Right hindlimb (tissue), 1 donor: ENCODE measurements around the gene ZNF710.

Experiments
- DNase-seq: peaks from one replicate; pipeline ENCODE4 v3.0.0-alpha.2; 2018

Gene ZNF710

DNA sequence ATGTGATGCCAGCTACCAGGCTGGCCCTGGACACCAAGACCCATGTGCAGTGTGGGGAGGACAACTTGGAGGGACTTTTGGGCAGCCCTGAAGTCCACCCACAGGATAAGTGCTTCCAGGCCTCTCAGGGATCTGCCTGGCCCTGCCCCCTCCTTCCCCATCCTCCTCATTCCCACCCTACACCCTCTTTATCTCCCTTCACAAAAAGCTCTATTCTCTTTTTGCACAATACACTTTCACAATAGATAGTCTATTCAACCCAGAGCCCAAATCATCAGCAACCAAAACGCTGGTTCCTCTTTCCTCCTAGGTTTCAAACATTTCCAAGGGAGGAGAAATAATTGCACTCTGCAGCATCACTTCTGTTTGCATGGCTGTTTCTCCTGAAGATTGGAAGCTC is 7.8 kb upstream of the ZNF710 start:
- no peak for DNase-seq

DNA sequence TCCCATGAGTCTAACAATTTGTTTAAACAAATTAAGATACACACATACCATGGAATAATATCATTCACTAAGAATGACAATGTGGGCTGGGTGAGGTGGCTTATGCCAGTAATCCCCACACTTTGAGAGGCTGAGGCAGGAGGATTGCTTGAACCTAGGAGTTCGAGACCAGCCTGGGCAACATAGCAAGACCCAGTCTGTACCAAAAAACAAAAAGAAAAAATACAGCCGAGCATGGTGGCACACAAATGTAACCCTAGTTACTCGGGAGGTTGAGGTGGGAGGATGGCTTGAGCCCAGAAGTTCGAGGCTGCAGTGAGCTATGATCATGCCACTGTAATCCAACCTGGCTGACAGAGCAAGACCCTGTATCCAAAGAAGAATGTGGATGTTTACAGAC is 4.0 kb upstream of the ZNF710 start:
- no peak for DNase-seq

- no peak for DNase-seq
These were observed 2.9 kb upstream of the ZNF710 start for GRCh38 chr15:89998141-89998661.

DNA sequence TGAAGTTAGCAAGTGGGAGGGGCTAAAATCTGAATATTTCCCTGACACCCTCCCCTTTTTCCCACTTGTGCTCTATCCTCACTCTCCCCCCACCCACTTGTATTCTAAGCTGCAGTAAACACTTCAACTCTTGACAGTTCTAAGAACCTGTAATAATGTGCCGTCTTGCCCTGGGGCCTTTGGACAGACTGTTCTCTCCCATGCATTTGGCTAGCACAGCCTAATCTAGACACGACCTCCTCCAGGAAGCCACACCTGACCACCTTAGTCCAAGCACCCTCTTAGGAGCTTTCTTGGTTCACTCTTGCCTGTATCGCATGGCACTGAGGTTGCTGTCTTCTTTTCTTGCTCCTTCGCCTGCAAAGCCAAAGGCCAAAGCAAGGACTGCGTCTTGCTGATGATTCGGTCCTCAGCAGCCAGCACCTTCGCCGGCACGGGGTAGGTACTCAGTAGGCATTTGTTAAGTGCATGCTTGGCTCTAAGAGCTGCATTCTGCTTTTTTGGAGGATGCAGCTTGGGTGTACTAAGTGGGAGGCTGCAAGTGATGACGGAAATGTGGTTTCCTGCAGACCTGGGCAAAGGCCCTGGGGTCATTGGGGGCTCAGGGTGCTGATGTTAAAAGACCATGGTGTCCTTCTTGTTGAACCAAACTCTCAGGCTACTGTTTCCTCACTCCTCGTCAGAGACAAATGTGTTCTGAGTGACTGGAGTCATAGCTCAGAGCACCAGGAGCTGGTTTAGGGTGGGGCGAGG is 2.0 kb upstream of the ZNF710 start:
- no peak for DNase-seq

- peak; percentile 61 for DNase-seq
These were observed 1.4 kb upstream of the ZNF710 start for GRCh38 chr15:89999676-90000185.

DNA sequence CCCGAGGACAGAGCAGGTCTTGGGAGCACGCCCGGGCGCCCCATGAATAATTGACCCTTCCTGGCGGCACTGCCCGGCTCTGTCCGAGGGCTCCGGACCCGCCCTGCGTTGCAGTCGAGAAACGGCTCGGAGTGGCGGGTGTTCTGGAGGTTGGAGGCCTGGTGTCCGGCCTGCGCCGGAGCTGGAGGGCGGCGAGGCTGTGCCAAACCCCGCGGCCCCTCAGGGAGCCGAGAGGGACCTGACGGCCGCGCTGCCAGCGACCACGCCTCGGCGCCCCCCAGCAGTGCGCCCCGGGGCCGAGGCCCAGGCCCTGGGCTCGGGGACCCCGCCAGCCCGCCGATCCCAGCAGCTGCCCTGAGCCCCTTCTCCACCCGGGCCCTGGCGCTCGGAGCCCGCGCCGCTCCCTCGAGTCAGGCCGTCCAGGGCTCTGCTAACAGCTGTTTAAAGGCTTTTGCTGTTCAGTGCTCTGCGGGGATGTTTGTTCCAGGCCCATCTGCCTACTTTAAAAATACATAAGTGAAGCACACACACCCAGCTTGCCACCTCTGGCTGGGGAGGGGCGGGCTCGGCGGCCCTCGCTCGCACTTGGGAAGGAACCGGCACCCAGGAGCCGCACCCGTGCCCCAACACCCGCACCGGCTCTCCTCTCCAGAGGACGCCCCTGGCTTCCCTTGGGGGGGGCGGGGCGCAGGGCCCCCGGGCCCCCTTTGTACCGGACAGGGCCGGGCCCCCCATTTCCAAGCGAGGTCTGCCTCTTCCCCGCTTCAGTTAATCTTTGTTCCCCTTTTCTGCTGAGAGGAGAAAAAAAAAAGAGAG is 730 bp upstream of the ZNF710 start:
- DNase-seq: peak; percentile 54

GRCh38 chr15:90001683-90002427 is 731 bp downstream of the ZNF710 start:
- peak; percentile 84 for DNase-seq

DNA sequence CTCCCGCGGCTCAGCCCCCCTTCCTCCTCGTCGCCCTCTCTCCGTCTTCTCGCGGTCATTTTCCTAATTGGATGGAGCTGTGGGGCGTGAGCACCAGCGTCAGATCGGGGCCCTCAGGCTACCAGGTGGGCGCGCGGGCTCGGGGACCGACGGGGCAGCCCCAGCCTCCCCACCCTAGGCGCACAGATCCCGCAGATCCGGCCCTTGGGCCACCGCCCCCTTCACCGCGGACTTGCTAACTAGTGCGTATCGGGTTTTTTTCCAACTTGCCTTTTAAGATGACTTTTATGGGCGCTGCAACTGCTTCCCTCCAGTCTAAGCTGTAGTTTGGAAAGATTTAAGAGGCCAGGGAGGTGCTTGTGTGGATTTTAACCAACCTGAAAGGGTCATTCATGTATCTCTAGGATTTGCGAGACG is 1.3 kb downstream of the ZNF710 start:
- peak; percentile 64 for DNase-seq

GRCh38 chr15:90003736-90004135 is 2.6 kb downstream of the ZNF710 start:
- DNase-seq: no peak

DNA sequence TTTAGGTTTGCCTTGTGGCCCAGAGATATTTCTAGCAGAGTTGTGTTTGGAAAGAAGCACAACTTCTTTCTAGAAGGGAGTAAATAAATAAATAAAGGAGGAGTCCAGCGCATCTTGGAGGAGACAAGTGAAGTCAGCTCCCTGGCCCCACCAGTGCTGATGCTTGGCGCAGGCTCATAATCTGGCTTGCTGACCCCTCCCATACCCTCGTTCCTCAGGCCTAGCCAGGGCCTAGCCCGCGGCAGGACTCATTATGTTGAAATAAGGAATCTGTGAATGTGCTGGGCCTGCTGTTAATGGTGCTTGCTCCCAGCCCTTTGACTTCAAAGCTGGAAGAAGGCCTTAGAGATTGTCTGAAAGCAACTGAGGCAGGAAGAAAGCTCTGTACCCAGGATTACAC is 3.1 kb downstream of the ZNF710 start:
- DNase-seq: peak; percentile 29

DNA sequence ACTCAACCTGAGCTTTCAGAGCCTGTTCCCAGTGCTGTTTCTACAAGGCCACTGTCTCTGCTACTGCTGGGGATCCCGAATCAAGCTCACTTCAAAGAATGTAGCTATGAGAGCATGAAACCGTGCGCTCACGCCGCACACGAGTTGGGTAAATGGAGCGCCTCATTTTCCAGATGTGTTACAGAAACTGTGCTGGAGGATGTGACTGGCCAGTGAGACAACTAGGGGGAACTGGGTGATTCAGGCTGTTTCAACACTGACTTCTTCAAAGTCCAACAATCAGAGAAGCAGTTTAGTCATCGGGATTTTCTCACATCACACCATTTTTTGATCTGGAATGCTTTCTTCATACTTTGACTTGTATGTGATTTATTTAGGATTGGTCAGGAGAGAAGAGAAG is 3.5 kb downstream of the ZNF710 start:
- no peak for DNase-seq

DNA sequence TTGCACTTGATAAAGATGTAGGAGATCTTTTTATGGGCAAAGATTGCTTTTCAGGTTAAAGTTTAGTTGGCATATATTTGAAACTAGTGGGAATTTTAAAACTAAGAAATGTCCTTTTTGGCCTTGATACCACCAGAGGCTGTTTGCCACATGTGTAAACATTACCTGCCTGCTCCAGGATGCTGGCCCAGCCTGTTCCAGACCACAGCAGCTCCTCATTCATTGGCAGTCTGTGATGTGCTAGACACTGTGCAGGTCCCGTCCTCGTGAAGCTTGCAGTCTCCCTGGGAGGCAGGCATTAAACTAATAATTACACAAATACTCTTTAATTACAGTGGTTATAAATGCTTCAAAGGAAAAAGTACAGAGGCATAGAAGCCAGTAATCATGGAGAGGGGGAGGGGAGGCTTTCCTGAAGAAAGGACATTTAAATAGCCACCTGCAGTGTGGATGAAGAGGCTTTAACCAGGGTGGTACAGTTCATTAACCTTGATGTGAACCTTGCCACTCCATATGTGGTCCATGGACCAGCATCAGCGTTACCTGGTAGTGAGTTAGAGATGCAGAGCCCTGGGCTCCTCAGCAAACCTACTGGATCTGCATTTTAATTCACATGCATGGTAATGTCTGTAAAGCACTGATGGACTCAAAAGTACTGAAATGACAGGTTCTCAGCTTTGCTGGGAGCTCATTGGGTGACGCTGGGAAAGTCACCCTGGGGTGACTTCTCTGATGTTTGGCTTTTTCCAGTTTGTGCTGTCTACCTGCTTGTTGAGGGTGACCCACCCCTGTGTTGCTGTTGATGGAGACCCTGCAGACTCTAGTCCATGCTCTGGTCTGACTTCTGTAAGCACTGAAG is 5.3 kb downstream of the ZNF710 start:
- no peak for DNase-seq

DNA sequence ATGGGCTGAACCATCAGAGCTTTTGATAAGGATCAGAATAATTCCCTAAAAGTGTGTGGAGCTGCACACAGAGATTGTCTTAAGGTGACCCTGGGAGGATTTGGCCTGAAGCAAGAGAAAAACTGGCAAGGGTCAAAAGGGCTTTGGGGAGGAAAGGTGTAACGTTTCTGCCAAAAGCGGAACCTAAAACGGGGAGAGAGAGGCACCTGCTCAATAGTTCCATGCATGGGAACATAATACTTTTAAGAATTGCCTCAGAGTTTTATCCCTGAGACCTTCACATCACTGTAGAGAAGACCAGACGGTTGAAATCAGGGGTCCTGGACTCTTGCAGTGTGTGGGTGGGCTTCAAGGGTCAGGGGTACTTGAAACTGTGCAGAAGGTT is 5.9 kb downstream of the ZNF710 start:
- no peak for DNase-seq

- no peak for DNase-seq
These were observed 7.5 kb downstream of the ZNF710 start for GRCh38 chr15:90008607-90009006.

GRCh38 chr15:90009301-90010022 is 8.3 kb downstream of the ZNF710 start:
- DNase-seq: no peak

DNA sequence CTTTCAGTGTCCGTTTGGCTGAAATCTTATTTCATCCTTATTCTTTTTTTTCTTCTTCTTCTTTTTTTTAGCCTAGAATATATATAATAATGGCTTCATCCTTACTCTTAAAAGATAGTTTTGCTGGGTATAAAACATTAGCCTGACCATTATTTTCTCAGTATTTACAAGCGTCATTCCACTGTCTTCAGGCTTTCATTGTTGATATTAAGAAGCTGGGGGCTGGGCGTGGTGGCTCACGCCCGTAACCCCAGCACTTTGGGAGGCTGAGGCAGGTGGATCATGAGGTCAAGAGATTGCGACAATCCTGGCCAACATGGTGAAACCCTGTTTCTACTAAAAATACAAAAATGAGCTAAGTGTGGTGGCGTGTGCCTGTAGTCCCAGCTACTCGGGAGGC is 10.6 kb downstream of the ZNF710 start:
- DNase-seq: no peak

DNA sequence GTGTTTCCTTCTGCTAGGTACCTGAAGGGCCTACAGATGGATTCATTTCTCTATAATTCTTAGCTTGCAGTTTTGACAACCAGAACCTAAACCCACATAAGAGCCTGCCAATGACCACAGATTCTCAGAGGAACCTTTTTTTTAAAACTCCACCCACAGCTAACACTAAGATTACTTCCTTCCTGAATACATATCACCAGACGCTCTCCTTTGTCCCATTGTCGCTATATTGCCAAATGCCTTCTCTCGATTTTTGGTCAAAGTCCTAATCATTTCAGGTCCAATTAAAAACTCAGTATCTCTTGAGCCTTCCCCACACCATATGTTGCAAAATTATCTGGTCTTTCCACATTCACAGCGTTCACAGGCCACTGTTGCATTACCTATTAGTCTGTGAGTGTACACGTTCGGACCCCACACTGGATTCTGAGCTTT is 12.4 kb downstream of the ZNF710 start:
- DNase-seq: no peak

DNA sequence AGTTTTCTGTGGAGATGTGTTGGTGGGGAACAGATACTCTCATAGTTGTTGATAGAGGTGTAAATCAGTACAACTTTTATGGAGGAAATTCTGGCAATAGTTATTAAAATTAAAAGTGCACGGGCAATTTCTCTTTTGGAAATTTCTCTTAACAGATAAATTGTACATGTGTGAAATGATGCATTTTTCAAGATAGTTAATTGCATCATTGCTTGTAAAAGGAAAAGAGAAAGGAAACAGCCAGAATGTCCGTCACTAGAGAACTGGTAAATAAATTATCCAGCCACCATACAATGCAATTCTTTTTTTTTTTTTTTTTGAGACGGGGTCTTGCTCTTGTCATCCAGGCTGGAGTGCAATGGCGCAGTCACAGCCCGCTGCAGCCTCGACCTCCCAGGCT is 14.2 kb downstream of the ZNF710 start:
- DNase-seq: no peak

GRCh38 chr15:90015749-90016148 is 14.6 kb downstream of the ZNF710 start:
- no peak for DNase-seq

GRCh38 chr15:90016721-90017120 is 15.6 kb downstream of the ZNF710 start:
- no peak for DNase-seq

GRCh38 chr15:90018216-90018831 is 17.2 kb downstream of the ZNF710 start:
- DNase-seq: no peak
